Subcutaneous adipose tissue (tissue), 4 donors: ENCODE measurements around the gene ZBTB6. TPM values are rescaled to one million over a fixed set of nuclear protein-coding genes. Genes with fewer than 3 reads are reported as not detected.

Experiments
- total RNA-seq, 4 donors: library from RNA; depleted of rRNA; stranded (reverse); fragments of >200 nt; gene quantifications; one replicate each; pipeline ENCODE4 v1.1.0, GENCODE V29; 2016
- TF ChIP-seq, protein P1 (sequence below): fragments of 450-650 bp; IDR thresholded peaks from one replicate; pipeline ENCODE4 v1.5.1; 2016; ENCODE audit warnings: low read depth, mild to moderate bottlenecking, control low read depth, antibody characterized with exemption, moderate library complexity

Gene ZBTB6
- total RNA-seq, 4 donors from 2014 or later, result 6.2 to 10.8 (median 10.1) TPM

DNA sequence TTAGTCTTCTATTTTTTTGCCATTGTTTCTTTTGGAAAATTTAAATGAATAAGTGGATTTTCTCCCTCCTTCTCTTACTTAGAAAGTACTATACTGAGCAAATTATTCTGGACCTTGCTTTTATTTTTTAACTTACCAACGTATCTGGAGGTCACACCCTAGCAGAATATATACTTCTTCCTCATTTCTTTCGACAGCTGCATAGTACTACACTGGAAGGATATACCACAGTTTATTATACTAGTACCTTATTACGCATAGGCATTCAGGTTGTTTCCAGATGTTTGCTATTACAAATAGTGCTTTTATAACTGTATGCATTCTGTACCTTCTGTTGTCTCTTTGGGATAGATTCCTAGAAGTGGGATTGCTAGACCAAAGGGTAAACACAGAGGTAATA is 24.6 kb downstream of the ZBTB6 start:
- TF ChIP-seq, protein P1, sequence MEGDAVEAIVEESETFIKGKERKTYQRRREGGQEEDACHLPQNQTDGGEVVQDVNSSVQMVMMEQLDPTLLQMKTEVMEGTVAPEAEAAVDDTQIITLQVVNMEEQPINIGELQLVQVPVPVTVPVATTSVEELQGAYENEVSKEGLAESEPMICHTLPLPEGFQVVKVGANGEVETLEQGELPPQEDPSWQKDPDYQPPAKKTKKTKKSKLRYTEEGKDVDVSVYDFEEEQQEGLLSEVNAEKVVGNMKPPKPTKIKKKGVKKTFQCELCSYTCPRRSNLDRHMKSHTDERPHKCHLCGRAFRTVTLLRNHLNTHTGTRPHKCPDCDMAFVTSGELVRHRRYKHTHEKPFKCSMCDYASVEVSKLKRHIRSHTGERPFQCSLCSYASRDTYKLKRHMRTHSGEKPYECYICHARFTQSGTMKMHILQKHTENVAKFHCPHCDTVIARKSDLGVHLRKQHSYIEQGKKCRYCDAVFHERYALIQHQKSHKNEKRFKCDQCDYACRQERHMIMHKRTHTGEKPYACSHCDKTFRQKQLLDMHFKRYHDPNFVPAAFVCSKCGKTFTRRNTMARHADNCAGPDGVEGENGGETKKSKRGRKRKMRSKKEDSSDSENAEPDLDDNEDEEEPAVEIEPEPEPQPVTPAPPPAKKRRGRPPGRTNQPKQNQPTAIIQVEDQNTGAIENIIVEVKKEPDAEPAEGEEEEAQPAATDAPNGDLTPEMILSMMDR, result no peak

DNA sequence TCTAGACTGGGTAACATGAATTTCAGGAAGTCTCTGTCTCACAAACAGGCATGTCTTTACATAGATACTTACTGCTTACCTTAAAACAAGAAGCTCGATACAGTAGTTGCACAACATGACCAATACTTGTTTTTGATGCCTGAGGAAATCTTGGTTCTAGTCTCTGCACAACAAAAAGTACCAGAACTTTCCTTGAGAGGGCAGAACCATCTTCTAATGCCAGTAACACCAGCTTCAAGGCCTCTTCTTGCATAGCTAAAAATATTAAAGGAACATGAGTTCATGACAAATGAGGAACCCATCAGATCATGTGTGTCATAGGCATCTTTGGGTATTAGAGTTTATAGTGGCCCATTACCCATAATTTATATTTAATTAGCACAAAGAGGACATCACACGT is 30.0 kb downstream of the ZBTB6 start:
- TF ChIP-seq, protein P1, result no peak

DNA sequence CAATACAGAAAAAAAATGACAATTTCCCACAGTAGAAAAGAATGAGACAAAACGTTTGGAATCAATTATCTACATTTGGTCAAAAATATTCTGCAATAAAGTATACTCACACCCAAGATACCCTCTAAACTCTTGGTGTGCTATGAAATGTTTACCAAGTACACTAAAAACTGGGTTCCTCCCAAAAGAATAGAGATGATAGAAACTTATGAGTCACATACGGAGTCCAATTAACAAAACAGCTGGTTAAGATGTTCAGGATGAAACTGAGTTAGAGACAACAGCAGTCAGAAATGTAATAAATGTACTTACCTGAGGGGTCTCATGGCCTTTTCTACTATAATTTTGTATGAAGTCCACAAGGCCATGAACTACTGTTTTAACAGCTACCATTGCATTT is 33.7 kb downstream of the ZBTB6 start:
- TF ChIP-seq, protein P1, result no peak

DNA sequence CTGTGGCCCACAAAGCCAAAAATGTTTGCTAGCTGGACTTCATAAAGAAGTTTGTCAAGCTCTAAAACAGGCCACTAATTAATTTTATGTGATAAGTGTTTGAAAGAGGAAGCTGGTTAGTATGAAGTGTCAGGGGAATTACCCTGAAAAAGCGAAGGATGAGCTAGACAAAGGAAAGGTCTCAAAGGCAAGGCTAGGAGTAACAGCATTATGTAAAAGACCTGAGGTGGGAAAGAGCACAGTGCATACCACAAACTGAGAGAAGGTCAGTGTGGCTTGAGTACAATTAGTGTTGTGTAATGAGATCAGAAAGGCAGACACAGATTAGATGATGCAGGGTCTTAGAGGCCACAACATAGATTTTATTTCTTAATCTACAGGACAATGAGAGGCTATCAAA is 37.6 kb downstream of the ZBTB6 start:
- TF ChIP-seq, protein P1, result no peak

DNA sequence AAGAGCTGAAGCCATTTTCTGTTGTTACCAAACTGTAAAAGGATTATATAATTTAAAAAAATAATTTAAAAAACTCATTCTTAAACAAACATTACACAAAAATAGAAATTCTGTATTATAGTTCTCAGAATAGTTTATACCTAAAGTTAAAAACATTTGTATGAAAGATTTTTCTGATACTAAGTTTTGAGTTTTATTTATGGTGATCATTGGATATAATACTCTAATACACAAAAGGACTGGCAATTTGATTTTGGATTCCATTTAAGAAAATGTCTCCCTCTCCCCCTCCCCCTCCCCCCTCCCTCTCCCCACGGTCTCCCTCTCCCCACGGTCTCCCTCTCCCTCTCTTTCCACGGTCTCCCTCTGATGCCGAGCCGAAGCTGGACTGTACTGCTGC is 47.0 kb downstream of the ZBTB6 start:
- TF ChIP-seq, protein P1, result no peak

DNA sequence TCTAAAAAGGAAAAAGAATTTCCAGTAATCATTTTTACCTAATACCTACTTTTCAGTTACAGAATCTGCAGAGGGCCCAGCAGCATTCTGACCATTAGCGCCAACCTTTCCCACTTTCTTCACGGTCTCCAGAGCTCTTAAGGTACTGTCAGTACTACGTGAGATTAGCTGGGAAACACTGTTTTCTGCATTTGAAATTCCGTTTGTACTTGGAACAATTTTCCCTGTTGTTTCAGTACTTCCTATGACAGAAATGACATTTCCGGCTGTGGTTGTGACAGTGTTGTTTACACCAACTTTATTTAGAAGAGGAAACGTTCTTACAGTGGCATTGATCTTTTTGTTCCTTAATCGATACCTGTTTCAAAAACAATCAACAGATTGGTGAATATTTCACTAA is 47.8 kb downstream of the ZBTB6 start:
- TF ChIP-seq, protein P1, result no peak

DNA sequence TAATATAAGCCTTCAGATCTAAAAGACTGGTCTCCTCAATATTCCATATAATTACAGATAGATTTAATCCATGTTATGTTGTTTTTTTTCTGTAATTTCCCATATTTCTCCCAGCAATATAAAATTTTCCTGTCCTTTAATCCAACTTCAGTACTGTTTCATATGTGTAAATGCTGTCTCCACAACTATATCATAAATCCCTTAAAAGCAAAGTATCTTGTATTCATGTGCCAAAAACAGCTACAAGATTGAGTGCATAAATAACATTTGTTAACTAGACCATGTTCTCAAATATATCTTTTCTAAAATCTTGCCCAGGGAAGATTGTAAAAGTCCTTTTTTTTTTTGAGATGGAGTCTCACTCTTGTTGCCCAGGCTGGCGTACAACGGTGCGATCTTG is 49.7 kb downstream of the ZBTB6 start:
- TF ChIP-seq, protein P1, result no peak
